ENCODE data around the gene PHF3.

- TF ChIP-seq REST (IDR thresholded peaks at IDR 0.05; ENCODE audit: insufficient read depth in 1 of 2, low read depth in 2 of 2, low read length in 2 of 2) (no peak), SIN3A (IDR thresholded peaks at IDR 0.05; ENCODE audit: borderline replicate concordance, insufficient read depth, low read length) (no peak), POLR2AphosphoS5 (IDR thresholded peaks at IDR 0.05; ENCODE audit: low read depth, low read length) (no peak), TAF1 (IDR thresholded peaks at IDR 0.05; ENCODE audit: borderline replicate concordance, insufficient read depth, low read length) (no peak), FOXP2 (optimal IDR thresholded peaks at IDR 0.05; ENCODE audit: borderline replicate concordance, extremely low read depth, extremely low read length, insufficient read depth) (no peak)
Observed at GRCh38 chr6:63724721-63725120, 89.1 kb downstream of the PHF3 start.
